DMS153 treated with DMSO at 0.1 percent for 48 hours (cell line): ENCODE data around the gene TMPRSS11A.

ENCODE experiments used
- DNase-seq: peaks from one replicate; lab custom pipeline; 2025; ENCODE audit not compliant: unreplicated experiment; lab: John Stamatoyannopoulos, UW

TMPRSS11A gene, protein sequence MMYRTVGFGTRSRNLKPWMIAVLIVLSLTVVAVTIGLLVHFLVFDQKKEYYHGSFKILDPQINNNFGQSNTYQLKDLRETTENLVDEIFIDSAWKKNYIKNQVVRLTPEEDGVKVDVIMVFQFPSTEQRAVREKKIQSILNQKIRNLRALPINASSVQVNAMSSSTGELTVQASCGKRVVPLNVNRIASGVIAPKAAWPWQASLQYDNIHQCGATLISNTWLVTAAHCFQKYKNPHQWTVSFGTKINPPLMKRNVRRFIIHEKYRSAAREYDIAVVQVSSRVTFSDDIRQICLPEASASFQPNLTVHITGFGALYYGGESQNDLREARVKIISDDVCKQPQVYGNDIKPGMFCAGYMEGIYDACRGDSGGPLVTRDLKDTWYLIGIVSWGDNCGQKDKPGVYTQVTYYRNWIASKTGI

GRCh38 chr4:67963356-67963755, at the start of gene TMPRSS11A:
Gene TMPRSS11A (minus strand): TSS chr4:67963493. CDS start chr4:67963393, 100 bp downstream.
- no peak for DNase-seq

DNA sequence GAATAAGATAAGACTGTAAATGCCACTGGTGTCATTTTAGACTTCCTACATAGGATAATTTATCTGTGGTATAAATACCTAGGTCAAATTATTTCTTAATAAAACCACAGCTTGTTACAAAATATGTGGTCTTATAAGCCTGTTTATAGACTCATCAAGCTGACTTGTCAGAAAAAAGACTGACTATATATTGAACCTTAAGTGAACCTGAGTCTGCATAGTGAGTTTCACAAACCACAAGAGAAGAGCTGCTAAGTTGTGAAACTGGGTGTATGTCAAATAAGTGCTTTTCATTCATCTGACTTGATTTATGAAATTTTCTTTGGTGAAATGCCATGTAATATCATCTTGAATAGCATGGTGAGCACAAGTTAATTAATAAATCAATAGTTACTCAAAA, 48.4 kb upstream of the TMPRSS11A start:
- DNase-seq: no peak

DNA sequence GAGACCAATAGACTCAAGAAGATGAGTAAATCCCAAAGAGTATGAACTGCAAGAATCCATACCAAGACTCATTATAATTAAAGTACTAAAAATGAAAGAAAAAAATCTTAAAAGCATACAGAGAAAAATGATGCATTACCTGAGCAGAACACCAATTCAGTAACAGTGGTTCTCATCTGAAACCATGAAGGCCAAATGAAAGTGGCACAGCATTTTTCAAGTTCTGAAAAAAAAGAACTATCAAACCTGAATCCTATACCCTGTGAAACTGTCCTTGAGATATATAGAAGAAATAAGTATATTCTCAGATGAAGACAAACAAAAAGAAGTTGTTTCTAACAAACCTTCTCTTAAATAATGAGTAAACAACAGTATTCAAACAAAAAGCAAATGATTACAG, 39.6 kb upstream of the TMPRSS11A start:
- no peak for DNase-seq

DNA sequence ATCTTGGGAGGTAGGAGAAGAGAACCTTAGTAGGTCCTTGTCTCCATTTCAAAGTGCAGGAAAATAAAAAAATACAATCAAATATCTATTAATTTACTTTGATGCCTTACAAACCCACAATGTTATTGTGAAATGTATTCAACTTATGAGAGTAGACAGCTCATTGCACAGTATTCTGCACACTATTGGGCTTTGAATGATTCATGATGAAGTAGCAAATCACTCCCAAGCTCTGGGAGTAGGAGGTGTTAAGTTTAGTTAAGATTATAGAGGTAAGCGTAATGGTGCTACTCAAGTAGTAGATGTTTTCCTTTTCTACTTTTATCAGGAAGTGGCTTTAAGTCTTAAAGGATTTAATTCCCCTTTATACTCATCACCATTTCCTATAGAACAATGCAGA, 32.8 kb upstream of the TMPRSS11A start:
- no peak for DNase-seq

DNA sequence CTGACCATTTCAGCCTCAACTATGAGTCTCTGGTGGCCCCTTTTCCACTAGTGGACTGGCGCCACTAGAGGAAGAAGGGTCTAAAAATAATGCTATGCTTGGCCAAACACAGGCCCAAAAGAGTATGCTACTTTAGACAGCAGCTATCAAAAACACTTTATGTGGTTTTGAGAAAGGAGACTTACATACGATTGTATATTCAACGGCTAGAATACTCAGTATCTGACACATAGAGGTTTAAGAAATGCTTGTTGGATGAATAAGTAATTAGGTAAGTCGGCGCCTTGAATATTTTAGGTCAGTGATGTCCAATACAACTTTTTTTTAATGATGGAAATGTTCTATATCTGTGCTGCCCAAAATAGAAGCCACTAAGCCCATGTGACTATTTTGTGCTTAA, 25.7 kb upstream of the TMPRSS11A start:
- DNase-seq: no peak

- DNase-seq: no peak
Observed at GRCh38 chr4:67983333-67983732, 20.0 kb upstream of the TMPRSS11A start.

GRCh38 chr4:67980512-67980911, 17.2 kb upstream of the TMPRSS11A start:
- DNase-seq: no peak

GRCh38 chr4:67973608-67974007, 10.3 kb upstream of the TMPRSS11A start:
- DNase-seq: no peak

DNA sequence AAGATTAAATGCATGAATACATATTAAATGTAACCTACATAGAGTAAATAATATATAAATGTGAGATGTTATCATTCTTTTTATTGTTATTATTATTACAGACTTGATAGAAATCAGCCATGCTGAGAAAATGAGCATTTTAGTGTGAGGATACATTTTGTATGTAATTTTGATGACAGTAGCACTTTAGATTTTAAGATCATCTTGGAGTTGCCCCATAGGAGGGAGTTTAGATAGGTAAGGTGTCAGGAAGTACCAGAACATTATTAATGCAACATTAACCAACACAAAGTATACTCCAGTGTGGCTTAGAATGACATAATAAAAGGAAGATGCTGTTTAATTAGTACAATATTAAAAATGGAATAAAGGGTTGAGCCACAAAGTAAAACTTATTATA, 8.4 kb downstream of the TMPRSS11A start:
- DNase-seq: no peak

DNA sequence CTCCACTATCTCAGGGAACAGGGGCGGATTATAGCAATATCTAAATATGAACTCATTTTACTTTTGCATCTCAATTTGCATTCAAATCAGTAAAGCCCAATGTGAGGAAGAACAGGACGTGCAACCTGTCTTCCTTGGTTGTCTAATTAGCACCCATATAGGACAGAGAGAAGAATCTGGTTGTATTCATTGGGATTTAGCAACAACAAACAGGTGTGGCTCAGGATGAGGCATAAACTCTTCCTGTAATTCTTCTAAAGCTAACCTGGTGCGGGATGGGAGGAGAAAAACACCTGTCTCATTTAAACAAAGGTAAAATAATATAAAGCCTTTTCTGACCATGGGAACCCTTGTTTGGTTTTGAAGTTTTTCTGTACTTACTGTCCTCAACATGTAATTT, 22.2 kb downstream of the TMPRSS11A start:
- no peak for DNase-seq

- no peak for DNase-seq
Observed at GRCh38 chr4:67940506-67940905, 22.8 kb downstream of the TMPRSS11A start.

DNA sequence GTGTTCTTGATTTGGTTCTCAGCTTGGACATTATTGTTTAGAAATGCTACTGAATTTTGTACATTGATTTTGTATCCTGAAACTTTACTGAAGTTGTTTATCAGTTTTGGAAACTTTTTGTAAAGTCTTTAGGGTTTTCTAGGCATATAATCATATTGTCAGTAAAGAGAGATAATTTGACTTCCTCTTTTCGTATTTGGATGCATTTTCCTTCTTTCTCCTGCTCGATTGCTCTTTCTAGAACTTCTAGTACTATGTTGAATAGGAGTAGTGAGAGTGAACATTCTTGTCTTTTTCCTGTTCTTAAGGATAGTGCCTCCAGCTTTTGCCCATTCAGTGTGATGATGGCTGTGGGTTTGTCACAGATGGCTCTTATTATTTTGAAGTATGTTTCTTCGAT, 24.1 kb downstream of the TMPRSS11A start:
- DNase-seq: no peak

DNA sequence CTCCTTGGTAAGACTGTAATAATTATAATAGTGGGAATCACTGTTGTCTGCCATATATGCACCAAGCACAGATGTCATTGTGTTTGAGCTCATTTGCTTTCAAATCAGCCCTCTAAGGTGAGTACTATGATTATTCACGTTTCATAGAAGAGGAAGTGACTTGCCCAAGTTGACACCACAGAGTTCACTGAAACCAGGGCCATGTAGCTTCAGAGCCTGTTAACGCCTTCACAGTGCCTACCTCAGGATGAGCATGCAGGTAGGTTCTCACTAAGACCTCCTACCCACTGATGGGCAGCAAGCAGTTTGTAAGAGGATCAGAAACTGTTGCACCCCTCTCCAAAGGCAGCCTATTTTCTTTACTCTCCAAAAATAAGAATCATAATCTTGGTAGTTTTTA, 27.4 kb downstream of the TMPRSS11A start:
- no peak for DNase-seq

GRCh38 chr4:67934628-67935027, 28.7 kb downstream of the TMPRSS11A start:
- peak; percentile 84 for DNase-seq

DNA sequence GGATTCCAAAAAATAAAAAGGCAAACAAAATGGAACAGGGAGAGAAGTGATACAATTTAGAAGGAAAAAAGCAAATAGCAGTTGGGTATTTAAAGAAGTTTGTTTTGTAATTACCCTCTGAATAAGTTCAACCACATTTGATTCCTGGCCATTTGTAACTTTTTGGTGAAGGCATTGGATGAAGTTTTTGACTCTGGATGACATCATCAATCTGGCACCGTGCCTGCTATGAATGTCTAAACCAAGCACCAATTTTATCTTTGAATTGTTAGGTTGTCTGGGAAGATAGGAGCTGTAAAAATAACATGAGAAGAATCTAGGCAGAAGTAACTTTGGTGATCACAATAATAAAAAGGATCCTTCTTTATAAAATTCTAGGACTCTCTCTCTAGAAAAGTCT, 29.5 kb downstream of the TMPRSS11A start:
- no peak for DNase-seq

DNA sequence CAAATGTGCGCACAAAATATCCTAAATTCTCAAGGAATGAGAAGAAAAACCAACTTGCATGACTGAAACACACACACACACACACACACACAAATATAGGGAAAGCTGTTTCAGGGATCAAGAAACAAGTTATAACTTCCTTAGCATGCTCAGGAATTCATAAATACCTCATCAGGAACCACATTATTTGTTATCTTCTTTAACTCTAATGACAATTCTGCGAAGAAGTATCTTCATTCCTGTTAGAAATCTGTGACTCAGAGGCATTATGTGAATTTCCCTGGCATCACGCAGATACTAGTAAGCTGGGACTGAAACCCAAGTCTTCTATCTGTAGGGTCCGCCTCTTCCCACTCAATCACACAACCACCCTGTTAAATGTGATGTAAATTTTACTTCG, 30.3 kb downstream of the TMPRSS11A start:
- DNase-seq: no peak

- no peak for DNase-seq
Observed at GRCh38 chr4:67931256-67931655, 32.0 kb downstream of the TMPRSS11A start.

DNA sequence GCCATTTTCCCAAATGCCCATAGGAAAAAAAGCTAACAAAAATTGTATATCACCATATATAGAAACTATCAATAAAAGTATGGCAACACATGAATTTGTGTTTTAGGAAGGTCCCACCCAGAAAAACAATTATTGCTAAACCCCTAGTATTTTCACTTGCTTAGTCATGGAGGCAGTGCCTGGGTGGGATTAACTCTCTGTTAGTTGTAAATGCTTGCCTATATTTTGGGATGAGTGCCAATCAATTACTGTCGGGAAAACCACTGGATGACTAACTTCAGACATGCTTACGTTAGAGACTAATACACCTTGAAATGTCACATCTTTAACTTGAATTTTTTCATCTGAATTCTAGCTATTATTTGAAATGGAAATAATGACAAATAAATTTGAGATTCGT, 33.9 kb downstream of the TMPRSS11A start:
- DNase-seq: no peak

DNA sequence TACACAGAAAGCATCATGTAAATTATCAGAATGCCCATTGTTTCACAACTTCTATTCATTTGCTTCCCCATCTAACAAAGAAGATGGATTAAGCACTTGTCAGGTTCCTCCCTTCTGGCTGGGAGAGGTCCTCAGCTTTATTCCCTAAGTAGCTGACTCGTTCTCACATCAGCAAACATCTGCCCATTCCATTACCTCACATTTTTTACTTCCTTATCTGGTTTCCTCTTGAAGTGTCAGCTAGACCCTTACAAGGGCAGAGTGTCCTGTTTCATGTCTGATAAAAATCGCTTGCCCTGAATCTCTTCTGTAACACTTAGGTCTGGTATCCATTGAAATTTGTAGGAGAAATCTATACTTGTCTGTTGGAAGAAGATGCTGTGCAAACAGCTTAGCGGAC, 34.7 kb downstream of the TMPRSS11A start:
- DNase-seq: no peak

GRCh38 chr4:67927251-67927650, 36.0 kb downstream of the TMPRSS11A start:
- DNase-seq: no peak

- DNase-seq: no peak
Observed at GRCh38 chr4:67926485-67926884, 36.8 kb downstream of the TMPRSS11A start.

DNA sequence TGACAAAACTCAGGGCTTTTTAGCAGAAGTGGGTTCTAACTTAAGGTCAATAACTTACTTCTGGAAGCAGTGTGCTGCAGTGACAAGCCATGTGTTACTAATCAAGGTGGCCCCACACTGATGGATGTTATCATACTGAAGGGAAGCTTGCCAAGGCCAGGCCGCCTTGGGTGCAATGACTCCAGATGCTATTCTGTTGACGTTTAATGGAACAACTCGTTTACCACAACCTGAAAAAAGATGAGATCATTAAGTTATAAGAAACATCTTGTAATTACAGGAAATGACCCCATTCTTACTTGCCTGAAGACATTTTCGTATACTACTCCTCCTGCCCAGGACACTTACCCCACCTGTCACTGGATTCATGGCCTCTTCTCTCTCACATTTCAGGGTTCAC, 40.6 kb downstream of the TMPRSS11A start:
- no peak for DNase-seq

DNA sequence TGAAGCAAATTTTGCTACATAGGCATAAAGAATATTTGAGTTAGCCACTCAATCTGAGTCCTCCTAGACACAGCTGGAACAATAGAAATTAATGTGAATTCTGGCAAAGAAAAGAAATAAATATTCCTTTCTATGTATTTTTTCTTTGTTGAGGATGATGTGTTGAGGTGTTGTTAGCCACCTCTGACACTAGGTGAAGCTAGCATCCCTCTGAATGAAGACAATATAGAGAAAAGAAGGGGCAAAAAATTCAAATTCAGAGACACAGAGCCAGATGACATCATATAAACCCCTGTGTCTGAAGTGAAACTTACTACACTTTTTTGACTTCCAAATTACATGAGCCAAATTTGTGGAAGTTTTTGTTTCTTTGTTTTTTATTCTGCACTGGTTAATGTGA, 44.9 kb downstream of the TMPRSS11A start:
- DNase-seq: no peak
